ENCODE measurements around the gene CCDC80. TPM values are rescaled to one million over a fixed set of nuclear protein-coding genes. Genes with fewer than 3 reads are reported as not detected.

Gene CCDC80
- total RNA-seq, 3 donors from 2014 or later (not counting 1 experiment from before 2014, with no cell fraction given): 0.08 TPM; not detected in 2

- Mint-ChIP-seq H3K4me1 (peaks cover 18 to 23% of the 10 kb centered on the region in 2 donors), H3K27ac (peak overlapping the region; percentile 64 to 83), H3K36me3 (no peaks in the 10 kb centered on the region), H3K4me3 (peak overlapping the region; percentile 86), H3K27me3 (ENCODE audit: low read depth in 2 of 2) (peaks cover 8 to 9% of the 10 kb centered on the region in 2 donors), H3K9me3 (no peaks in the 10 kb centered on the region)
- H3K4me3 ChIP-seq (ENCODE audit: low read length): no peak overlapping the region
- H3K27me3 ChIP-seq (ENCODE audit: control insufficient read depth, insufficient read depth, low read length): peaks cover 11% of the 10 kb centered on the region
- TF ChIP-seq, protein P1, sequence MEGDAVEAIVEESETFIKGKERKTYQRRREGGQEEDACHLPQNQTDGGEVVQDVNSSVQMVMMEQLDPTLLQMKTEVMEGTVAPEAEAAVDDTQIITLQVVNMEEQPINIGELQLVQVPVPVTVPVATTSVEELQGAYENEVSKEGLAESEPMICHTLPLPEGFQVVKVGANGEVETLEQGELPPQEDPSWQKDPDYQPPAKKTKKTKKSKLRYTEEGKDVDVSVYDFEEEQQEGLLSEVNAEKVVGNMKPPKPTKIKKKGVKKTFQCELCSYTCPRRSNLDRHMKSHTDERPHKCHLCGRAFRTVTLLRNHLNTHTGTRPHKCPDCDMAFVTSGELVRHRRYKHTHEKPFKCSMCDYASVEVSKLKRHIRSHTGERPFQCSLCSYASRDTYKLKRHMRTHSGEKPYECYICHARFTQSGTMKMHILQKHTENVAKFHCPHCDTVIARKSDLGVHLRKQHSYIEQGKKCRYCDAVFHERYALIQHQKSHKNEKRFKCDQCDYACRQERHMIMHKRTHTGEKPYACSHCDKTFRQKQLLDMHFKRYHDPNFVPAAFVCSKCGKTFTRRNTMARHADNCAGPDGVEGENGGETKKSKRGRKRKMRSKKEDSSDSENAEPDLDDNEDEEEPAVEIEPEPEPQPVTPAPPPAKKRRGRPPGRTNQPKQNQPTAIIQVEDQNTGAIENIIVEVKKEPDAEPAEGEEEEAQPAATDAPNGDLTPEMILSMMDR (IDR thresholded peaks at IDR 0.05): no peak
- DNase-seq (peak in 1 of 2 donors; percentile 47), ATAC-seq (peak; percentile 40 to 66 (median 64))
- no peaks in the 10 kb centered on the region for H3K9me3 ChIP-seq (ENCODE audit: control insufficient read depth, insufficient read depth, low read length)
- 39% methylated on average over 3 of the region's 3 CpGs for WGBS (ENCODE audit: insufficient coverage)
- H3K36me3 ChIP-seq (ENCODE audit: control insufficient read depth, insufficient read depth, low read length): no peaks in the 10 kb centered on the region
- peak overlapping the region; percentile 14 for H3K27ac ChIP-seq (ENCODE audit: low read length)
- H3K4me1 ChIP-seq (ENCODE audit: control insufficient read depth, insufficient read depth, low read length): peaks cover 18% of the 10 kb centered on the region
- intact Hi-C loops (cut with micrococcal nuclease): loop anchor here (1.0 to 5.0 kb wide), 7 partner anchors 29 to 645 kb away; no protein-coding TSS in a partner anchor
Observed at GRCh38 chr3:112643621-112644240, 2.8 kb upstream of the CCDC80 start.

DNA sequence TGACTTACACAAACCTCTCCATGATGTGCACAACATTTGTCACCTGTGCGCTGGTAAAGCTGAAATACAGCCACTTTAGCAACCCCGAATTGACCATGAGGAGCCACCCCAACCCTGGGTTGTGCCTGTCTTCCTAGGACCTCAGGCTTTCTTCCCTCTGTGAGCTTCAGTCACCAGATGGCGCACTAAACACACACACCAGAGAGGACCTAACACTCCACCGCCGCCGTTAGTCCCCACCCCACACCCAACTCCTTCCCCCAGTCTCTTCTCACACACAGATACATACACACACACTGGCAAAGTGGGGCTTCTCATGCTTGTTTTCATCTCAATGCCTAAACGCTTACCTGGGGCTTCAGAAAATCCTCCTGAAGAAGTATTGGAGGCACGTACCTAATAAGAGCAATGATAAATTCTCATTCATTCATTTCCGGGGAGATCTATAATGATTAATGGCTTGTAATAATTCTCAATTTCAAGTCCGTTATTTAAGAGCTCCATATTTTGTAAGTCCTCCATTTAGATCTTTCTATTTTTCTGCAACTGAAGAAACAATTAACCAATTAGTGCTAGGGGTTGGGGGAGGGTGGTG lies 2.1 kb upstream of the CCDC80 start:
- Histone ChIP-seq H3K9me3 (ENCODE audit: control insufficient read depth, insufficient read depth, low read length) (no peaks in the 10 kb centered on the region), H3K27ac (ENCODE audit: low read length) (no peak overlapping the region), H3K4me3 (ENCODE audit: low read length) (peak overlapping the region; percentile 16), H3K36me3 (ENCODE audit: control insufficient read depth, insufficient read depth, low read length) (no peaks in the 10 kb centered on the region), H3K27me3 (ENCODE audit: control insufficient read depth, insufficient read depth, low read length) (peaks cover 11% of the 10 kb centered on the region), H3K4me1 (ENCODE audit: control insufficient read depth, insufficient read depth, low read length) (peaks cover 18% of the 10 kb centered on the region)
- 8% methylated on average over 8 of the region's 10 CpGs for WGBS (ENCODE audit: insufficient coverage)
- H3K27me3 Mint-ChIP-seq (ENCODE audit: low read depth in 2 of 2): peaks cover 8 to 9% of the 10 kb centered on the region in 2 donors
- no peaks in the 10 kb centered on the region for H3K9me3 Mint-ChIP-seq
- peak overlapping the region; percentile 86 for H3K4me3 Mint-ChIP-seq
- intact Hi-C loops (cut with micrococcal nuclease): loop anchor here (1.0 to 5.0 kb wide), 6 partner anchors 56 to 645 kb away; no protein-coding TSS in a partner anchor
- peaks cover 17 to 23% of the 10 kb centered on the region in 2 donors for H3K4me1 Mint-ChIP-seq
- no peaks in the 10 kb centered on the region for H3K36me3 Mint-ChIP-seq
- H3K27ac Mint-ChIP-seq: peak overlapping the region; percentile 64 to 83
- TF ChIP-seq, protein P1 (IDR thresholded peaks at IDR 0.05): peak; percentile 75
- peak; percentile 93 to 97 (median 94) for ATAC-seq
- peak; percentile 73 to 90 for DNase-seq

GRCh38 chr3:112640276-112640929 lies 540 bp downstream of the CCDC80 start:
- TF ChIP-seq, protein P1 (IDR thresholded peaks at IDR 0.05): no peak
- DNase-seq (no peak), ATAC-seq (no peak)
- Mint-ChIP-seq H3K4me1 (peaks cover 17 to 23% of the 10 kb centered on the region in 2 donors), H3K27ac (no peak overlapping the region), H3K4me3 (no peak overlapping the region), H3K36me3 (no peaks in the 10 kb centered on the region), H3K27me3 (ENCODE audit: low read depth in 2 of 2) (peaks cover 8 to 9% of the 10 kb centered on the region in 2 donors), H3K9me3 (no peaks in the 10 kb centered on the region)
- intact Hi-C loops (cut with micrococcal nuclease): loop anchor here (5.0 kb wide), 1 partner anchor 397 kb away; no protein-coding TSS in a partner anchor
- Histone ChIP-seq H3K27ac (ENCODE audit: low read length) (no peak overlapping the region), H3K4me1 (ENCODE audit: control insufficient read depth, insufficient read depth, low read length) (peaks cover 18% of the 10 kb centered on the region), H3K4me3 (ENCODE audit: low read length) (no peak overlapping the region), H3K27me3 (ENCODE audit: control insufficient read depth, insufficient read depth, low read length) (peaks cover 11% of the 10 kb centered on the region), H3K36me3 (ENCODE audit: control insufficient read depth, insufficient read depth, low read length) (no peaks in the 10 kb centered on the region), H3K9me3 (ENCODE audit: control insufficient read depth, insufficient read depth, low read length) (no peaks in the 10 kb centered on the region)
- WGBS (ENCODE audit: insufficient coverage): 58% methylated on average over 8 of the region's 10 CpGs

All from natural killer cell (primary cell).